Parathyroid adenoma (tissue), 2 donors: ENCODE data around the gene CRB2.
"Not testable (repeated sequence)": the region's sequence is repeated elsewhere in the genome, so short reads cannot be mapped to it uniquely, and the experiment has no call there.

ENCODE experiments used
- H2AFZ ChIP-seq: fragments of 300-600 bp; sonication (generic); one replicate; pipeline ENCODE4 v1.7.0; 2017; ENCODE audit warnings: antibody characterized with exemption, mild to moderate bottlenecking
- H3K27ac ChIP-seq: fragments of 300-600 bp; sonication (generic); one replicate; pipeline ENCODE4 v1.7.0; 2017
- H3K27me3 ChIP-seq: fragments of 300-600 bp; sonication (generic); one replicate; pipeline ENCODE4 v1.7.0; 2017; ENCODE audit warnings: low read length; ENCODE audit not compliant: control insufficient read depth, insufficient read depth
- H3K36me3 ChIP-seq: fragments of 300-600 bp; sonication (generic); one replicate; pipeline ENCODE4 v1.7.0; 2017; ENCODE audit warnings: low read length; ENCODE audit not compliant: control insufficient read depth, insufficient read depth
- H3K4me1 ChIP-seq: fragments of 300-600 bp; sonication (generic); one replicate; pipeline ENCODE4 v1.7.0; 2017; ENCODE audit warnings: control low read depth
- H3K4me2 ChIP-seq: fragments of 300-600 bp; sonication (generic); one replicate; pipeline ENCODE4 v1.7.0; 2017; ENCODE audit warnings: low read length
- H3K4me3 ChIP-seq: fragments of 300-600 bp; sonication (generic); one replicate; pipeline ENCODE4 v1.7.0; 2017; ENCODE audit warnings: low read depth, low read length
- H3K79me2 ChIP-seq: fragments of 300-600 bp; sonication (generic); one replicate; pipeline ENCODE4 v1.7.0; 2017; ENCODE audit warnings: control low read depth
- H3K9ac ChIP-seq: fragments of 300-600 bp; sonication (generic); one replicate; pipeline ENCODE4 v1.7.0; 2017; ENCODE audit warnings: mild to moderate bottlenecking
- H3K9me3 ChIP-seq: fragments of 300-600 bp; sonication (generic); one replicate; pipeline ENCODE4 v1.7.0; 2017; ENCODE audit warnings: low read length; ENCODE audit not compliant: control insufficient read depth
- TF ChIP-seq, protein P1 (sequence below): fragments of 300-600 bp; sonication (generic); IDR thresholded peaks from one replicate; pipeline ENCODE4 v1.7.0; 2017; ENCODE audit warnings: antibody characterized with exemption, mild to moderate bottlenecking
- donor health status: primary hyperparathyroidism.

Gene CRB2

DNA sequence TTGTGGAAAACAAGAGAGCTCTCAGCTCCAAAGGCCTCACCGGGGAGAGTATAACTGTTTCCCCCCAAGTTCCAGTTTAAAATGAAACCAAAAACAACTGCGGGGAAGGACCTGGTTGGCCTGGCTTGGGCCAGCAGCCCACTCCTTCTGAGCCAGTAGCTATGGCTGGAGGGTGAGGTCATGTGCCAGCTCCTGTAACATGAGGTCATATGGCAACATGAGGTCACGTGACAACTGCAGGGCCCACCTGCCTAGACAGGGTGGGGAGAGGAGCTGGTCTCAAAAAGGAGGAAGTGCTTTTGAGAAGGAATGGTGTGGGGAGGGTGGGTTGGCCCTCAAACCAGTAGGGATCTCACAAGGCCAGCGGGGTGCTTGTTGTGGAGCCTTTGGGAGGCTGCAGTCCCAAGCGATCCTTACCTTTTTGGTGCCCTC is 29.3 kb upstream of the CRB2 start:
- Histone ChIP-seq H3K79me2 (no peaks in the 10 kb centered on the region), H3K9ac (no peak overlapping the region), H2AFZ (peak overlapping the region; percentile 70), H3K4me2 (peak overlapping the region; percentile 45), H3K27me3 (no peaks in the 10 kb centered on the region), H3K9me3 (no peaks in the 10 kb centered on the region), H3K36me3 (no peaks in the 10 kb centered on the region), H3K27ac (peak overlapping the region; percentile 83), H3K4me3 (no peak overlapping the region), H3K4me1 (peaks cover 32% of the 10 kb centered on the region)
- TF ChIP-seq, protein P1, sequence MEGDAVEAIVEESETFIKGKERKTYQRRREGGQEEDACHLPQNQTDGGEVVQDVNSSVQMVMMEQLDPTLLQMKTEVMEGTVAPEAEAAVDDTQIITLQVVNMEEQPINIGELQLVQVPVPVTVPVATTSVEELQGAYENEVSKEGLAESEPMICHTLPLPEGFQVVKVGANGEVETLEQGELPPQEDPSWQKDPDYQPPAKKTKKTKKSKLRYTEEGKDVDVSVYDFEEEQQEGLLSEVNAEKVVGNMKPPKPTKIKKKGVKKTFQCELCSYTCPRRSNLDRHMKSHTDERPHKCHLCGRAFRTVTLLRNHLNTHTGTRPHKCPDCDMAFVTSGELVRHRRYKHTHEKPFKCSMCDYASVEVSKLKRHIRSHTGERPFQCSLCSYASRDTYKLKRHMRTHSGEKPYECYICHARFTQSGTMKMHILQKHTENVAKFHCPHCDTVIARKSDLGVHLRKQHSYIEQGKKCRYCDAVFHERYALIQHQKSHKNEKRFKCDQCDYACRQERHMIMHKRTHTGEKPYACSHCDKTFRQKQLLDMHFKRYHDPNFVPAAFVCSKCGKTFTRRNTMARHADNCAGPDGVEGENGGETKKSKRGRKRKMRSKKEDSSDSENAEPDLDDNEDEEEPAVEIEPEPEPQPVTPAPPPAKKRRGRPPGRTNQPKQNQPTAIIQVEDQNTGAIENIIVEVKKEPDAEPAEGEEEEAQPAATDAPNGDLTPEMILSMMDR, result no peak

DNA sequence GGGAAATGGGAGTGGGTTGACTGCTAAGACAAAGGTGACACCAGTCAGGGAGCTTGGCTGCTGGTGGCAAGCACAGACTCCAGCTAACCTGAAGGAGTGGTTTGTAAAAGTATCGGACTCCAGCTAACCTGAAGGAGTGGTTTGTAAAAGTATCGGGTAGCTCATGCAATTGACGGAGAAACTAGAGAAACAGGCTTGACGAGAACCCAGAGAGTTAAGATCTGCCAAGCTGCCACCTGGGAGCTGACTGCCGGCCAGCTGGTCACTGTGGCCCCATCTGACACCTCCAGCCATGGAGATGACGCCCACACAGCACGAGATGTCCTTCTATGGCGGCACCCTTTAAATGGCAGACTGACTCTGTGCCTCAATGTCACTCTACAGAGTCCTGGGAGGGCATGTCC is 28.3 kb upstream of the CRB2 start:
- peak overlapping the region; percentile 15 for H3K4me2 ChIP-seq
- H3K9ac ChIP-seq, result no peak overlapping the region
- H3K27ac ChIP-seq, result peak overlapping the region; percentile 83
- H3K36me3 ChIP-seq, result no peaks in the 10 kb centered on the region
- H3K27me3 ChIP-seq, result no peaks in the 10 kb centered on the region
- H3K9me3 ChIP-seq, result no peaks in the 10 kb centered on the region
- H3K79me2 ChIP-seq, result no peaks in the 10 kb centered on the region
- TF ChIP-seq, protein P1, result no peak
- no peak overlapping the region for H3K4me3 ChIP-seq
- H2AFZ ChIP-seq, result peak overlapping the region; percentile 4
- peaks cover 24% of the 10 kb centered on the region for H3K4me1 ChIP-seq

DNA sequence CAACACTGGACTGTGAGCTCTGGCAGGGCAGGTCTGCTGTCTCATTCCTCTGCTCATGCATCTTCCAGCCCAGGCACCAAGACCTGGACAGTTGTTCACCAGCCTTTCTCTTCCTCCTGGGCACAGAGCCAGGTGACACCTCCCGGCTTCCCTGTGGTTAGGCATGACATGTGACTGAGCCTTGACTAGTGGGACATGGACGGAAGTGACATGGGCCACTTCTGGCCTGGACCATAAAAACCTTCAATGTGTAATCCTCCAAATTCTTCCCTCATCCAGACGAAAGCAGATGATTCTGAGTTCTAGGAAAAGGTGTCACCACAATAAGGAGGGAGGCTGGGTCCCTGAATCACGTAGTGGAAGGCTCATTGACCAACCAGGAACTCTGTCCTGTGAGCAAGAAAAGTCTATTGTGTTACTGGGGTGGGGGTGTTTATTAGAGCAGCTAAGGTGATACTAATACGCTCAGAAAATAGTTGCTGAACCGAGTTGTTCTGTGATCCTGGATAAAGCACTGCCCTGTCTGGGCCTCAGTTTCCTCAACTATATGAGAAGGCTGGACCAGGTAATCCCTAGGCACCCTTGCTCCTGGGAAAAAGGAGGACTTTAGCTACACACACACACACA is 26.6 kb upstream of the CRB2 start:
- peaks cover 19% of the 10 kb centered on the region for H3K4me1 ChIP-seq
- H3K27ac ChIP-seq, result peak overlapping the region; percentile 83
- no peaks in the 10 kb centered on the region for H3K36me3 ChIP-seq
- no peaks in the 10 kb centered on the region for H3K79me2 ChIP-seq
- TF ChIP-seq, protein P1, result no peak
- H3K27me3 ChIP-seq, result no peaks in the 10 kb centered on the region
- H3K4me2 ChIP-seq, result no peak overlapping the region
- H3K9me3 ChIP-seq, result no peaks in the 10 kb centered on the region
- H2AFZ ChIP-seq, result peak overlapping the region; percentile 20
- H3K4me3 ChIP-seq, result no peak overlapping the region
- H3K9ac ChIP-seq, result no peak overlapping the region

DNA sequence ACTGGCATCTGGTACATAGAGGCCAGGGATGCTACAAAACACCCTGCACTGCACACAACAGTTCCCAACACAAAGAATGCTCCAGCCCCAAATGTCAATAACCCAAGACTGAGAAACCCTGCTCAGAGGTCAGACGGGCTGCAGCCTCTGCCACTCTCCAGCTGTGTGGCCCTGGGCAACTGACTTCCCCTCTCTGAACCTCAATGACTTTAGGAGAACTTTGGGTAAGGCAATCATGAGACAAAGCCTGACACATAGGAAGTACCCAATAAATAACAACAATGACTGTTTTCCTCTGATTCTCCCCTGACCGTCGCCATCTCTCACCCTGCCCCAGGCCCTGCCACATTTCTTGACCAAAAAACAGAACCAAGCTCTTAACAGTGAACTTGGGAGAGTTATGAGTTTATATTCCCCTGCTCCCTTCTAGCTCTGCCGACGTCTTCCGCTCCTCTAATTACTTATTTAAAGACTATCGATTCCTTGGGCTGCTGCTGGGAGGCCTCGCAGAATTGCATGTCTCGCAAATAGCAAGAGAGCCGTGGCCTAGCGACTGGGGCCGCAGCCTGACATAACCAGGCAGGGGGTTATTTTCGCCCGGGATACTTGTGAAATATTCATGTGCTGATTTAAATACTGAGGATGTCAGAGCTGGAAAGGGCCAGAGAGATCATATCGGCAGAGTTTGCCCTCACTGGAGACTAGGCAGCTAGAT is 24.5 kb upstream of the CRB2 start:
- TF ChIP-seq, protein P1, result no peak
- H3K4me1 ChIP-seq, result peaks cover 33% of the 10 kb centered on the region
- peak overlapping the region; percentile 11 for H3K4me2 ChIP-seq
- no peak overlapping the region for H3K9ac ChIP-seq
- H3K36me3 ChIP-seq, result no peaks in the 10 kb centered on the region
- H3K27ac ChIP-seq, result peak overlapping the region; percentile 98
- no peaks in the 10 kb centered on the region for H3K27me3 ChIP-seq
- H3K9me3 ChIP-seq, result no peaks in the 10 kb centered on the region
- H2AFZ ChIP-seq, result peak overlapping the region; percentile 56
- H3K79me2 ChIP-seq, result no peaks in the 10 kb centered on the region
- no peak overlapping the region for H3K4me3 ChIP-seq

DNA sequence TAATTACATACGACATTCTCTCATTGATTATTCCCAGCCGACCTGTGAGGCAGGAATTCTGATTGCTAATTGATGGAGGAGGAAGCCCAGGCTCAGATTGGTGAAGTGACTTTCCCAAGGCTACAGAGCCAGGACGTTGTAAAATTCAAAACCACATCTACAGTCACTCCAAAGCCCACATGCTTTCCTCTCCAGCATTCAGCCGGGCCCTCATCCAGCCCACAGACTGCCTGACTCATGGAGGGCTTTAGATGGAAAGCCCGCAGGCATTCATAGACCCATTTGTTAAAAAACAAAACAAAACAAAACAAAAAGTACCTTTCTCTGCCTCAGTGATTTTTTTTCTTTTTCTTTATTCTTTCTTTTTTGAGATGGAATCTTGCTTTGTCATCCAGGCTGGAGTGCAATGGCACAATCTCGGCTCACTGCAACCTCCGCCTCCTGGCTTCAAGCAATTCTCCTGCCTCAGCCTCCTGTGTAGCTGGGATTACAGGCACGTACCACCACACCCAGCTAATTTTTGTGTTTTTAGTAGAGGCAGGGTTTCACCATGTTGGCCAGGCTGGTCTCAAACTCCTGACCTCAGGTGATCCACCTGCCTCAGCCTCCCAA is 22.8 kb upstream of the CRB2 start:
- H3K4me3 ChIP-seq, H3K27me3 ChIP-seq, H3K9me3 ChIP-seq, H3K4me2 ChIP-seq, H2AFZ ChIP-seq, H3K36me3 ChIP-seq, H3K79me2 ChIP-seq, H3K9ac ChIP-seq: not testable (repeated sequence)
- Histone ChIP-seq H3K4me1 (peaks cover 33% of the 10 kb centered on the region), H3K27ac (peak overlapping the region; percentile 98)
